Ovary (tissue), 3 donors: Measurements from ENCODE around the gene NPPC.

Experiments
- CTCF ChIP-seq, 3 donors: fragments of 450-650 bp in 2 of 3; fragments of 200-600 bp in 1 of 3; IDR thresholded peaks; one replicate each; pipeline versions ENCODE4 v1.5.1 to v1.8.0; 2016 to 2022; ENCODE audit warnings: antibody characterized with exemption in 3 of 3, mild to moderate bottlenecking in 1 of 3
- EP300 ChIP-seq: sonication (generic); formaldehyde crosslinking; IDR thresholded peaks from one replicate; pipeline ENCODE4 v1.6.1; 2017; ENCODE audit warnings: antibody characterized with exemption
- POLR2A ChIP-seq: fragments of 450-650 bp; IDR thresholded peaks from one replicate; pipeline ENCODE4 v1.6.1; 2017; ENCODE audit warnings: antibody characterized with exemption, mild to moderate bottlenecking, moderate library complexity
- donor health status: DM: no; HTN: no; CAD: no.

GRCh38 chr2:231907765-231908164 lies 18.4 kb downstream of the NPPC start:
- TF ChIP-seq CTCF (IDR thresholded peaks at IDR 0.05), result no peak
- no peak for TF ChIP-seq POLR2A
- TF ChIP-seq EP300, result no peak
